COLO668 (cell line): ENCODE results near the gene SBK1.

ENCODE experiments used
- DNase-seq: peaks from one replicate; lab custom pipeline; 2025; ENCODE audit not compliant: unreplicated experiment; lab: John Stamatoyannopoulos, UW

The SBK1 gene

GRCh38 chr16:28280881-28281836, 11.2 kb upstream of the SBK1 start:
- DNase-seq = peak; percentile 9

GRCh38 chr16:28282045-28282444, 10.3 kb upstream of the SBK1 start:
- DNase-seq = no peak

- DNase-seq = no peak
Observed at GRCh38 chr16:28283173-28283572, 9.2 kb upstream of the SBK1 start.

- no peak for DNase-seq
Observed at GRCh38 chr16:28283798-28284577, 8.3 kb upstream of the SBK1 start.

GRCh38 chr16:28285649-28286048, 6.7 kb upstream of the SBK1 start:
- no peak for DNase-seq

GRCh38 chr16:28288114-28288513, 4.2 kb upstream of the SBK1 start:
- DNase-seq = no peak

GRCh38 chr16:28289048-28289447, 3.3 kb upstream of the SBK1 start:
- DNase-seq = no peak

- DNase-seq = no peak
Observed at GRCh38 chr16:28289939-28290858, 2.1 kb upstream of the SBK1 start.

- no peak for DNase-seq
Observed at GRCh38 chr16:28290859-28291254, 1.5 kb upstream of the SBK1 start.

- DNase-seq = peak; percentile 81
Observed at GRCh38 chr16:28292731-28293600, 641 bp downstream of the SBK1 start.

GRCh38 chr16:28293601-28293960, 1.3 kb downstream of the SBK1 start:
- peak; percentile 25 for DNase-seq

GRCh38 chr16:28294201-28294600, 1.9 kb downstream of the SBK1 start:
- DNase-seq = no peak

GRCh38 chr16:28295276-28295675, 3.0 kb downstream of the SBK1 start:
- no peak for DNase-seq

GRCh38 chr16:28297308-28297707, 5.0 kb downstream of the SBK1 start:
- DNase-seq = no peak

GRCh38 chr16:28297784-28298510, 5.6 kb downstream of the SBK1 start:
- DNase-seq = peak; percentile 32

- peak; percentile 61 for DNase-seq
Observed at GRCh38 chr16:28298511-28298878, 6.2 kb downstream of the SBK1 start.

GRCh38 chr16:28300327-28300726, 8.0 kb downstream of the SBK1 start:
- no peak for DNase-seq

- no peak for DNase-seq
Observed at GRCh38 chr16:28301154-28301553, 8.8 kb downstream of the SBK1 start.

GRCh38 chr16:28301620-28302019, 9.3 kb downstream of the SBK1 start:
- no peak for DNase-seq
